ENCODE results near the gene ZNF620. TPM values are rescaled to one million over a fixed set of nuclear protein-coding genes. Genes with fewer than 3 reads are reported as not detected.
A peak's percentile ranks its signal among the peaks of the same experiment; 100 is the strongest.

The ZNF620 gene
- total and polyA plus RNA-seq, 2 donors = 2.6 to 3.5 TPM

- no peak overlapping the region for H3K4me3 ChIP-seq (ENCODE audit: low read length in 2 of 2)
- no peak overlapping the region for H3K27ac ChIP-seq (ENCODE audit: low read depth in 1 of 2, low read length in 1 of 2)
- H3K27me3 ChIP-seq (ENCODE audit: control insufficient read depth in 2 of 2, insufficient read depth in 1 of 2, low read length in 1 of 2) = no peaks in the 10 kb centered on the region
- peaks cover 0 to 3% of the 10 kb centered on the region in 2 donors for H3K9me3 ChIP-seq (ENCODE audit: control insufficient read depth in 2 of 2, insufficient read depth in 1 of 2, low read length in 1 of 2)
- 24% methylated on average over 9 of the region's 9 CpGs for WGBS
- peak in 4 of 9 donors; percentile 9 to 58 (median 25) for DNase-seq (ENCODE audit: low read depth in 6 of 9, low spot score in 9 of 9)
- H3K4me1 ChIP-seq (ENCODE audit: control insufficient read depth in 2 of 2, insufficient read depth in 2 of 2, low read length in 2 of 2) = peaks cover 0 to 8% of the 10 kb centered on the region in 2 donors
- H3K36me3 ChIP-seq (ENCODE audit: control insufficient read depth in 2 of 2, insufficient read depth in 2 of 2, low read length in 1 of 2) = peaks cover 45 to 61% of the 10 kb centered on the region in 2 donors
Measured at GRCh38 chr3:40464339-40465110, 41.3 kb upstream of the ZNF620 start.

GRCh38 chr3:40465111-40465407 lies 40.8 kb upstream of the ZNF620 start:
- no peaks in the 10 kb centered on the region for H3K27me3 ChIP-seq (ENCODE audit: control insufficient read depth in 2 of 2, insufficient read depth in 1 of 2, low read length in 1 of 2)
- no peak overlapping the region for H3K4me3 ChIP-seq (ENCODE audit: low read length in 2 of 2)
- WGBS = 97% methylated on average over 4 of the region's 4 CpGs
- H3K4me1 ChIP-seq (ENCODE audit: control insufficient read depth in 2 of 2, insufficient read depth in 2 of 2, low read length in 2 of 2) = peaks cover 0 to 8% of the 10 kb centered on the region in 2 donors
- H3K36me3 ChIP-seq (ENCODE audit: control insufficient read depth in 2 of 2, insufficient read depth in 2 of 2, low read length in 1 of 2) = peaks cover 41 to 57% of the 10 kb centered on the region in 2 donors
- peaks cover 0 to 3% of the 10 kb centered on the region in 2 donors for H3K9me3 ChIP-seq (ENCODE audit: control insufficient read depth in 2 of 2, insufficient read depth in 1 of 2, low read length in 1 of 2)
- H3K27ac ChIP-seq (ENCODE audit: low read depth in 1 of 2, low read length in 1 of 2) = no peak overlapping the region
- DNase-seq (ENCODE audit: low read depth in 6 of 9, low spot score in 9 of 9) = no peak

- no peaks in the 10 kb centered on the region for H3K27me3 ChIP-seq (ENCODE audit: control insufficient read depth in 2 of 2, insufficient read depth in 1 of 2, low read length in 1 of 2)
- H3K36me3 ChIP-seq (ENCODE audit: control insufficient read depth in 2 of 2, insufficient read depth in 2 of 2, low read length in 1 of 2) = peaks cover 38 to 53% of the 10 kb centered on the region in 2 donors
- peaks cover 0 to 3% of the 10 kb centered on the region in 2 donors for H3K9me3 ChIP-seq (ENCODE audit: control insufficient read depth in 2 of 2, insufficient read depth in 1 of 2, low read length in 1 of 2)
- peaks cover 0 to 8% of the 10 kb centered on the region in 2 donors for H3K4me1 ChIP-seq (ENCODE audit: control insufficient read depth in 2 of 2, insufficient read depth in 2 of 2, low read length in 2 of 2)
- H3K27ac ChIP-seq (ENCODE audit: low read depth in 1 of 2, low read length in 1 of 2) = no peak overlapping the region
- H3K4me3 ChIP-seq (ENCODE audit: low read length in 2 of 2) = no peak overlapping the region
- no peak for DNase-seq (ENCODE audit: low read depth in 6 of 9, low spot score in 9 of 9)
- 96% methylated on average over 2 of the region's 2 CpGs for WGBS
Measured at GRCh38 chr3:40465456-40465855, 40.4 kb upstream of the ZNF620 start.

- H3K36me3 ChIP-seq (ENCODE audit: control insufficient read depth in 2 of 2, insufficient read depth in 2 of 2, low read length in 1 of 2) = peaks cover 27 to 28% of the 10 kb centered on the region in 2 donors
- no peak overlapping the region for H3K4me3 ChIP-seq (ENCODE audit: low read length in 2 of 2)
- no peak for DNase-seq (ENCODE audit: low read depth in 6 of 9, low spot score in 9 of 9)
- H3K9me3 ChIP-seq (ENCODE audit: control insufficient read depth in 2 of 2, insufficient read depth in 1 of 2, low read length in 1 of 2) = peaks cover 0 to 3% of the 10 kb centered on the region in 2 donors
- H3K4me1 ChIP-seq (ENCODE audit: control insufficient read depth in 2 of 2, insufficient read depth in 2 of 2, low read length in 2 of 2) = peaks cover 0 to 8% of the 10 kb centered on the region in 2 donors
- H3K27ac ChIP-seq (ENCODE audit: low read depth in 1 of 2, low read length in 1 of 2) = no peak overlapping the region
- no peaks in the 10 kb centered on the region for H3K27me3 ChIP-seq (ENCODE audit: control insufficient read depth in 2 of 2, insufficient read depth in 1 of 2, low read length in 1 of 2)
- WGBS = 96% methylated on average over 4 of the region's 4 CpGs
Measured at GRCh38 chr3:40468018-40468417, 37.8 kb upstream of the ZNF620 start.

GRCh38 chr3:40470701-40471100 lies 35.1 kb upstream of the ZNF620 start:
- 97% methylated on average over 4 of the region's 4 CpGs for WGBS
- H3K4me1 ChIP-seq (ENCODE audit: control insufficient read depth in 2 of 2, insufficient read depth in 2 of 2, low read length in 2 of 2) = no peaks in the 10 kb centered on the region
- peaks cover 0 to 3% of the 10 kb centered on the region in 2 donors for H3K9me3 ChIP-seq (ENCODE audit: control insufficient read depth in 2 of 2, insufficient read depth in 1 of 2, low read length in 1 of 2)
- no peak overlapping the region for H3K27ac ChIP-seq (ENCODE audit: low read depth in 1 of 2, low read length in 1 of 2)
- DNase-seq (ENCODE audit: low read depth in 6 of 9, low spot score in 9 of 9) = no peak
- H3K27me3 ChIP-seq (ENCODE audit: control insufficient read depth in 2 of 2, insufficient read depth in 1 of 2, low read length in 1 of 2) = no peaks in the 10 kb centered on the region
- peaks cover 2 to 7% of the 10 kb centered on the region in 2 donors for H3K36me3 ChIP-seq (ENCODE audit: control insufficient read depth in 2 of 2, insufficient read depth in 2 of 2, low read length in 1 of 2)
- no peak overlapping the region for H3K4me3 ChIP-seq (ENCODE audit: low read length in 2 of 2)

- H3K27ac ChIP-seq (ENCODE audit: low read depth in 1 of 2, low read length in 1 of 2) = peak within 1 kb of the TSS in 1 of 2 donors; percentile 26
- H3K36me3 ChIP-seq (ENCODE audit: control insufficient read depth in 2 of 2, insufficient read depth in 2 of 2, low read length in 1 of 2) = no peaks in the 10 kb centered on the region
- H3K9me3 ChIP-seq (ENCODE audit: control insufficient read depth in 2 of 2, insufficient read depth in 1 of 2, low read length in 1 of 2) = no peaks in the 10 kb centered on the region
- no peaks in the 10 kb centered on the region for H3K27me3 ChIP-seq (ENCODE audit: control insufficient read depth in 2 of 2, insufficient read depth in 1 of 2, low read length in 1 of 2)
- peak within 1 kb of the TSS; percentile 52 to 84 for H3K4me3 ChIP-seq (ENCODE audit: low read length in 2 of 2)
- peaks cover 3 to 8% of the 10 kb centered on the region in 2 donors for H3K4me1 ChIP-seq (ENCODE audit: control insufficient read depth in 2 of 2, insufficient read depth in 2 of 2, low read length in 2 of 2)
- DNase-seq (ENCODE audit: low read depth in 6 of 9, low spot score in 9 of 9) = peak in 7 of 9 donors; percentile 25 to 70 (median 36)
- WGBS = 10% methylated on average over 48 of the region's 48 CpGs
Measured at GRCh38 chr3:40476478-40477470, 29.1 kb upstream of the ZNF620 start, which contains the start of gene ZNF619. ZNF619 (plus strand) TSS chr3:40477122; CDS start chr3:40477980, 858 bp downstream.

GRCh38 chr3:40477666-40478065 lies 28.2 kb upstream of the ZNF620 start:
- Histone ChIP-seq H3K27me3 (ENCODE audit: control insufficient read depth in 2 of 2, insufficient read depth in 1 of 2, low read length in 1 of 2) (no peaks in the 10 kb centered on the region), H3K36me3 (ENCODE audit: control insufficient read depth in 2 of 2, insufficient read depth in 2 of 2, low read length in 1 of 2) (no peaks in the 10 kb centered on the region), H3K9me3 (ENCODE audit: control insufficient read depth in 2 of 2, insufficient read depth in 1 of 2, low read length in 1 of 2) (no peaks in the 10 kb centered on the region), H3K4me1 (ENCODE audit: control insufficient read depth in 2 of 2, insufficient read depth in 2 of 2, low read length in 2 of 2) (peaks cover 3 to 10% of the 10 kb centered on the region in 2 donors), H3K27ac (ENCODE audit: low read depth in 1 of 2, low read length in 1 of 2) (no peak overlapping the region), H3K4me3 (ENCODE audit: low read length in 2 of 2) (peak overlapping the region; percentile 52 to 84)
- no peak for DNase-seq (ENCODE audit: low read depth in 6 of 9, low spot score in 9 of 9)
- WGBS = 74% methylated on average over 4 of the region's 4 CpGs

GRCh38 chr3:40487172-40487571 lies 18.7 kb upstream of the ZNF620 start:
- H3K4me3 ChIP-seq (ENCODE audit: low read length in 2 of 2) = no peak overlapping the region
- peaks cover 14 to 20% of the 10 kb centered on the region in 2 donors for H3K36me3 ChIP-seq (ENCODE audit: control insufficient read depth in 2 of 2, insufficient read depth in 2 of 2, low read length in 1 of 2)
- peaks cover 3 to 13% of the 10 kb centered on the region in 2 donors for H3K9me3 ChIP-seq (ENCODE audit: control insufficient read depth in 2 of 2, insufficient read depth in 1 of 2, low read length in 1 of 2)
- 95% methylated on average over 3 of the region's 3 CpGs for whole genome bisulfite sequencing
- DNase-seq (ENCODE audit: low read depth in 6 of 9, low spot score in 9 of 9) = no peak
- H3K4me1 ChIP-seq (ENCODE audit: control insufficient read depth in 2 of 2, insufficient read depth in 2 of 2, low read length in 2 of 2) = peaks cover 2% of the 10 kb centered on the region in 2 donors
- H3K27me3 ChIP-seq (ENCODE audit: control insufficient read depth in 2 of 2, insufficient read depth in 1 of 2, low read length in 1 of 2) = no peaks in the 10 kb centered on the region
- H3K27ac ChIP-seq (ENCODE audit: low read depth in 1 of 2, low read length in 1 of 2) = no peak overlapping the region

Measured in thymus (tissue), 11 donors.